NCI-H2171 treated with DMSO at 0.1 percent for 48 hours (cell line): ENCODE data around the gene SLC12A8.

Experiments used
- DNase-seq: peaks from one replicate; lab custom pipeline; 2025; lab: John Stamatoyannopoulos, UW

SLC12A8 gene

GRCh38 chr3:125186800-125187598, 25.5 kb downstream of the SLC12A8 start:
- peak; percentile 39 for DNase-seq

- DNase-seq: peak; percentile 25
Measured at GRCh38 chr3:125186261-125186787, 26.2 kb downstream of the SLC12A8 start.

- no peak for DNase-seq
Measured at GRCh38 chr3:125185805-125186204, 26.7 kb downstream of the SLC12A8 start.

DNA sequence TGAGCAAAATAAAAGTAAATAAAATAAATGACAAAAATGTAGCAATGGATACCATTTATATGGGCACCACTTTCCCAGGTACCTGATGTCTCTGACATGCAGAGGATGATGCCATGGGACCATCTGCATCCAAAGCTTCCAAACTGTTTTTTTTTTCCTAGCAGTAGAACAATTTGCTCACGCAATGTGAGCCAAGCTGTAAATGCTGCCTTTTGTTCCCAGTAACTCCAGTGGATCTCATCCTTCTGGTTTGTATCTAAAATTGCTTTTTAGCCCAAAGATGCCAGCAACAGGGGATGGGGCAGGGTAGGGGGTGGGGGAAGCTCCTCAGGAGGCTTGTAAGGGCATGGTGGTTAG, 32.7 kb downstream of the SLC12A8 start:
- no peak for DNase-seq

GRCh38 chr3:125179143-125179883, 33.2 kb downstream of the SLC12A8 start:
- DNase-seq: no peak

- no peak for DNase-seq
Measured at GRCh38 chr3:125177746-125178145, 34.8 kb downstream of the SLC12A8 start.

- DNase-seq: no peak
Measured at GRCh38 chr3:125175295-125176078, 37.1 kb downstream of the SLC12A8 start.

- no peak for DNase-seq
Measured at GRCh38 chr3:125172346-125172745, 40.2 kb downstream of the SLC12A8 start.

- no peak for DNase-seq
Measured at GRCh38 chr3:125168711-125169393, 43.7 kb downstream of the SLC12A8 start.

DNA sequence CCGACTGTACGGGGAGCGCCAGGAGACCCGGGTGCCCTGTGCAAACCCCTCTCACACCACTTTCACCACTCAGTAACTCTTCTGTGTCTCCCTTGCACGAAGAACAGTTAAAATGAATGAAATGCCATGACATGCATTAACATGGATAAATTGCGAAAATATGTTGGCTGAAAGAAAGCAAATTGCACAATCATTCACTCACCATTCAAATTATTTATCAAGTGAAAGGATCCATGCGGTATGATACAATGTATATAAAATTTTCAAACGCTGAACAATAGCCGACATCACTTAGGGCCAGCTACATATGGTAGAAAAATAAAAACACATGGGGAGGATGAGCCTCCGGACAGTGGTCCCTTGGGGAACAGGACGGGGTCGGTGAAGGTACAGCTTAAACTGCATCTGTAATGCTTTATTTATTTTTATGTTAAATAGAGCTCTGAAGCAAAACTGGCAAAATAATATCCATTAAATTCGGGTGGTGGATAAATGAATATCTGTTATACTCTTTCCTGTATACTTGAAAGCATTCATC, 45.9 kb downstream of the SLC12A8 start:
- DNase-seq: no peak

DNA sequence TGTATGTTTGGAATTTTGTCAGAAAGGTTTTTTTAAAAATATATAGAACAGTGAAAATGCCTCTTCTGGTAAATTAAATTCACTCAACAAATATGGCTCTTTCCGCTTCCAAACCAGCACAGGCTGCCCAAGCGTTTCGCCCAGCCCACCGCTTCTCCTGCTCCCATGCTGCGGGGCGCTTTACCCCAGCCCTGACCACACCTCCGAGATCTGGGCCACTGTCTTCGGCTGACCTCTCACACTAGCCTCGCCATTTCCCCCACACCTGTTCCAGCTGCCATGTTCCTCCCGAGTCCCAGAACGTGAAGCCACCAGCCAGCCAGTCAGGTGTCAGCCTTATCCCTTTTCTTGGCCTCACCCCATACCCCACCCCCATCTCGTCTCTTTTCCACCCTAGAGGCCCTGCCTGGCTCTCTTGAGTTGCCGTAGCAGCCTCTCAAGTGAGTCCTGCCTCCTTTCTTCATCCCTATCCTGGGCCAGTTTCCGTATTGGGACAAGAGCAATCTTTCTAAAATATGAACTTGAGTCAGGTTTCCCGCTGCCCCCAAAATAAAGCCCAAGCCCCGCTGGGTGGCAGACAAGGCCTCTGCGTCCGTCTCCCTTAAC, 46.5 kb downstream of the SLC12A8 start:
- no peak for DNase-seq

- no peak for DNase-seq
Measured at GRCh38 chr3:125165189-125165947, 47.2 kb downstream of the SLC12A8 start.

- no peak for DNase-seq
Measured at GRCh38 chr3:125163739-125164601, 48.6 kb downstream of the SLC12A8 start.

DNA sequence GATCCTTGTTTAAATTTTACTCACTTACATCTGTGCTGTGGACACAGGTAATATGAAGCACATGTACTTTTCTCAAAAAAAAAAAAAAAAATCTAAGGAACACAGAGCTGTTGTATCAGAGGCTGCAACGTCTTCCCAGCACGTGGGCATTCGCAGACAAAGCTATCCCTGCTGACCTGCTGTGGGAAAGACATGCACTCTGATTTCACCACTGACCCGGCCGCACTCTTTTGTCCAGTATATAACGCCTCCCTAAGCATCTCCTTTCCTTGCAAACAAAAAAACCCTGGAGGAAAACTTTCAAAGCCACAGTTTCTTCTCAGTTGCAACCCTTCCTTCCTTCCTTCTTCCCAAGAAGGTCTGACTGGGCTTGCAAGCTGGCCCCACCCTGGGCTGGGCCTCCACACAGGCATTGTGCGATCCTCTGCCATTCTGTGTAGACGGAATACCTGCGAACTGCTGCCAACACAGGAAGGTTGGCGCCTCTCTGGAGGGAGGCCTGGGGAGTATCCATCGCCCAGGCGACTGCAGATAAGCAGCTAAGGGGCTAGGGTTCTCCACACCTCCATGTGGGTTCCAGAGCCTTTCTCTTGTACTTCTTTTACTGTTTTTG, 50.8 kb downstream of the SLC12A8 start:
- no peak for DNase-seq

DNA sequence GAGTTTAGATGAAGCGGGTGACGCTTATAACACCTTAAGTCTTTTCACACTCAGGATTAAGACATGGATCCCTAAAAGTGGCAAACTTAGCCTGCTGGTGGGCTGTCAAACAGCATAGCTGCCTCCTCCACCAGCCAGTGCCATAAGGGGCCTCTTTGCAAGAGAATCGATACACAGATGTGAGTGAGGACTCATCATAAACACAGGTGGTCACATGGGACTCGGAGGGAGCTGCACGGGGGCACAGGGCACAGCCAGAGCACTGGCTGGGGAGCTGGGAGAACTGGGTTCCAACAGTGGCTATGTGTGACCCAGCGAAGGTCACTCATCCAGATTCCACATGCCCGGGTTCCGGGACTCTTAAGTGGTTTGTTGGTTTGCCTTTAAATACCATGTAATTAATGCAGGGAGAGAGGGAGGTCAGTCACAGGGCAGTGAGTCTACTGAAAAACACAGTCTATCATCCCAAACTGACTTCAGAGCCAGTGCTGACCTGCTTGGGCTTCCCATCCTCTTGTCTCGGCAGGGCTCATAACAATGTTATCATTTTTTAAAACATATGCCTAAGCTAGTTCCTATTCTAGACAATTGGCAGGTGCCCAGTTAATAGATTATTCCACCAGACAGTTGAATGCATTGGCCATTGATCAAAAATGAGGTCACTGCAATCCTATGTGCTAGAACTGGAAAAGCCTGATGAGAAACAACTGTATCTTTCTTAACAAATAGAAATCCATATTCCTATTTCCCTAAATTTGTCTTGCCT, 51.8 kb downstream of the SLC12A8 start:
- no peak for DNase-seq

DNA sequence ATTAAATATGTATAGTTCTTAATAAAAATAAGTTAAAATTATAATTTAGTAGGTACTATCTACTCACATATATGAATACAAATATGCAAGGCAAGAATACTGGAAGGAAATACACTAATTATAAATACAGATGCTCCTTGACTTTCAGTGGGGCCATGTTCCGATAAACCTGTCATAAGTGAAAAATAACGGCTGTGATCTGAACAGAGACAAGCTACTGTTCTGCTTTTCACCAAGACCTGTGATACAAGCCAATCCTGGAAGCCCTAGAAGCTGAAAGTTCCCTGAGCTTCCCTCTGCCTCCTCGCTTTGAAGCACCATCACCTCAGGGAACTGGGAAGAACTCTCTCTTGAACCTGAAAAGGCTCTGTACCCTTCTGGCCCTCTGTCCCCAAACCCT, 55.4 kb downstream of the SLC12A8 start:
- no peak for DNase-seq

DNA sequence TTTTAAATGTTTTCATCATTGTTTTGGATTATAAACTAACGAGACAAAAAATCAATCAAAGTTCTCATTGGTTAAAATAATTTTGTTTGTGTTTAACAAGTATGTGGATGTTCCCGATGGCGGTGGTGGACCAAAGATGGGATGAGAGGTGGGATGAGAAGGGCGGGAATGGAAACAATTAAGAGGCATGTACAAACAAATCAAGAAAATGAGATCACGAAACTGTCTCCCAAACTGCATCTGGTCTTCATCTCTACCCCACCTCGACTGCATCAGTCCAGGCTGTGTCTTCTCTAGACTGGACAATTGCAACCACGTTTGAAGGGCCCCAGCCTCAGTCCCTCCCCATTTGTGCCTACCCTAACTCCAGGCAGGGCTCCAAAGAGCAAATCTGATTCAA, 56.1 kb downstream of the SLC12A8 start:
- no peak for DNase-seq

- no peak for DNase-seq
Measured at GRCh38 chr3:125154800-125155269, 57.7 kb downstream of the SLC12A8 start.
